Hypothalamus (tissue), 51 donors: Measurements from ENCODE around the gene MAML3.

ENCODE experiments used
- DNase-seq, 51 donors: peaks; one replicate each; lab custom pipeline; 2025; lab: John Stamatoyannopoulos, UW

The MAML3 gene

GRCh38 chr4:140153718-140154571 is at the start of gene MAML3:
TSS of gene MAML3 (minus strand) at chr4:140154184. CDS start at chr4:140153327, 857 bp downstream.
- DNase-seq, result peak; percentile 46 to 97 (median 82)

- no peak for DNase-seq
These were observed 45.0 kb upstream of the MAML3 start for GRCh38 chr4:140198942-140199341.

- no peak for DNase-seq
These were observed 41.8 kb upstream of the MAML3 start for GRCh38 chr4:140195806-140196205.

GRCh38 chr4:140189805-140190204 is 35.8 kb upstream of the MAML3 start:
- DNase-seq, result no peak

GRCh38 chr4:140188975-140189374 is 35.0 kb upstream of the MAML3 start:
- DNase-seq, result no peak

- no peak for DNase-seq
These were observed 33.3 kb upstream of the MAML3 start for GRCh38 chr4:140187316-140187695.

- peak in 1 of 51 donors; percentile 38 for DNase-seq
These were observed 32.8 kb upstream of the MAML3 start for GRCh38 chr4:140186651-140187315.

- DNase-seq, result no peak
These were observed 32.1 kb upstream of the MAML3 start for GRCh38 chr4:140186082-140186438.

GRCh38 chr4:140185412-140186081 is 31.6 kb upstream of the MAML3 start:
- no peak for DNase-seq

- DNase-seq, result no peak
These were observed 29.3 kb upstream of the MAML3 start for GRCh38 chr4:140183270-140183669.

- no peak for DNase-seq
These were observed 26.6 kb upstream of the MAML3 start for GRCh38 chr4:140180577-140180976.

- DNase-seq, result no peak
These were observed 22.8 kb upstream of the MAML3 start for GRCh38 chr4:140176735-140177134.

- DNase-seq, result no peak
These were observed 20.6 kb upstream of the MAML3 start for GRCh38 chr4:140174543-140174942.

GRCh38 chr4:140172960-140173359 is 19.0 kb upstream of the MAML3 start:
- DNase-seq, result no peak

- no peak for DNase-seq
These were observed 16.3 kb upstream of the MAML3 start for GRCh38 chr4:140170299-140170698.

- no peak for DNase-seq
These were observed 15.0 kb upstream of the MAML3 start for GRCh38 chr4:140168936-140169335.

GRCh38 chr4:140168474-140168873 is 14.5 kb upstream of the MAML3 start:
- no peak for DNase-seq

GRCh38 chr4:140163029-140163810 is 9.2 kb upstream of the MAML3 start:
- no peak for DNase-seq

- DNase-seq, result no peak
These were observed 8.6 kb upstream of the MAML3 start for GRCh38 chr4:140162596-140162995.

GRCh38 chr4:140158365-140159030 is 4.5 kb upstream of the MAML3 start:
- no peak for DNase-seq
